ENCODE data around the gene DDX60. TPM values are rescaled to one million over a fixed set of nuclear protein-coding genes. Genes with fewer than 3 reads are reported as not detected.

The DDX60 gene
- total and polyA plus RNA-seq, 10 of the 15 experiments (the other 5 are each of a cell fraction or from before 2014, with no cell fraction given): 2.7 to 28.4 (median 6.3) TPM

GRCh38 chr4:168265327-168265726, 53.2 kb downstream of the DDX60 start:
- no peak overlapping the region for H2AFZ ChIP-seq (ENCODE audit: control insufficient read depth, low read depth, low read length)
- in situ Hi-C loops (cut with MboI) (no loop called here), intact Hi-C loops (cut with micrococcal nuclease; ENCODE audit: unreplicated experiment) (no loop called here)
- no peak for ATAC-seq
- no peaks in the 10 kb centered on the region for H3K4me1 ChIP-seq (ENCODE audit: control insufficient read depth, insufficient read depth, low read length)
- H3K36me3 ChIP-seq (ENCODE audit: control insufficient read depth in 2 of 2, insufficient read depth in 2 of 2, low read length in 1 of 2): peaks cover 0 to under 1% of the 10 kb centered on the region in 2 experiments; a peak in 1 of 4 replicates
- no peak overlapping the region for H3K4me2 ChIP-seq (ENCODE audit: control insufficient read depth, insufficient read depth)
- DNase-seq (ENCODE audit: low read depth, low spot score): no peak
- POLR2A ChIA-PET: interaction anchor here (0.6 kb wide), 1 partner anchor 1344 kb away, joined by 3 read pairs; no protein-coding TSS in a partner anchor
- CTCF ChIA-PET: interaction anchor here (0.5 kb wide), 1 partner anchor 743 kb away, joined by 3 read pairs; no protein-coding TSS in a partner anchor
- no peaks in the 10 kb centered on the region for H4K20me1 ChIP-seq (ENCODE audit: control insufficient read depth, insufficient read depth)
- WGBS (ENCODE audit: insufficient coverage, insufficient replicate concordance, low lambda C conversion rate, missing lambda C conversion rate): 57% methylated on average over 1 of the region's 1 CpG
- no peak overlapping the region for H3K9ac ChIP-seq (ENCODE audit: control insufficient read depth, insufficient read depth, low read length)
- no TSS peak for BruUV-seq (replicated peaks)
- no peaks in the 10 kb centered on the region for H3K27me3 ChIP-seq (replicated peaks in 1 of 2; ENCODE audit: control insufficient read depth in 2 of 2, insufficient read depth in 2 of 2, low read length in 1 of 2)
- RAD21 ChIA-PET (ENCODE audit: unreplicated experiment): no interaction called here
- SMC1A ChIA-PET (ENCODE audit: uncharacterized antibody, unreplicated experiment): no interaction called here
- H3K27ac ChIP-seq (ENCODE audit: control insufficient read depth, insufficient read depth): no peak overlapping the region
- no peak overlapping the region for H3K4me3 ChIP-seq
- FAIRE-seq: no peak
- H3K9me3 ChIP-seq (replicated peaks; ENCODE audit: control insufficient read depth, insufficient read depth, low read length): no peaks in the 10 kb centered on the region
- H3K79me2 ChIP-seq (ENCODE audit: control insufficient read depth, insufficient read depth, low read length): no peaks in the 10 kb centered on the region
- TF ChIP-seq E2F4 (IDR thresholded peaks at IDR 0.05; ENCODE audit: low read depth, low read length) (no peak), MLLT1 (IDR thresholded peaks at IDR 0.05) (no peak)

GRCh38 chr4:168264903-168265302, 53.6 kb downstream of the DDX60 start:
- H3K79me2 ChIP-seq (ENCODE audit: control insufficient read depth, insufficient read depth, low read length): no peaks in the 10 kb centered on the region
- H3K9ac ChIP-seq (ENCODE audit: control insufficient read depth, insufficient read depth, low read length): no peak overlapping the region
- no peaks in the 10 kb centered on the region for H4K20me1 ChIP-seq (ENCODE audit: control insufficient read depth, insufficient read depth)
- ChIA-PET SMC1A (ENCODE audit: uncharacterized antibody, unreplicated experiment) (no interaction called here), RAD21 (ENCODE audit: unreplicated experiment) (no interaction called here), CTCF (interaction anchor here (0.5 kb wide), 1 partner anchor 743 kb away, joined by 3 read pairs; no protein-coding TSS in a partner anchor), POLR2A (no interaction called here)
- H3K9me3 ChIP-seq (replicated peaks; ENCODE audit: control insufficient read depth, insufficient read depth, low read length): no peaks in the 10 kb centered on the region
- no peaks in the 10 kb centered on the region for H3K27me3 ChIP-seq (replicated peaks in 1 of 2; ENCODE audit: control insufficient read depth in 2 of 2, insufficient read depth in 2 of 2, low read length in 1 of 2)
- H3K4me2 ChIP-seq (ENCODE audit: control insufficient read depth, insufficient read depth): no peak overlapping the region
- peaks cover 0 to 2% of the 10 kb centered on the region in 2 experiments; a peak in 1 of 4 replicates for H3K36me3 ChIP-seq (ENCODE audit: control insufficient read depth in 2 of 2, insufficient read depth in 2 of 2, low read length in 1 of 2)
- H3K4me1 ChIP-seq (ENCODE audit: control insufficient read depth, insufficient read depth, low read length): no peaks in the 10 kb centered on the region
- H3K27ac ChIP-seq (ENCODE audit: control insufficient read depth, insufficient read depth): no peak overlapping the region
- no peak for DNase-seq (ENCODE audit: low read depth, low spot score)
- no TSS peak for BruUV-seq (replicated peaks)
- intact Hi-C loops (cut with micrococcal nuclease; ENCODE audit: unreplicated experiment): no loop called here
- ATAC-seq: no peak
- WGBS (ENCODE audit: insufficient coverage, insufficient replicate concordance, low lambda C conversion rate, missing lambda C conversion rate): 79% methylated on average over 3 of the region's 3 CpGs
- H2AFZ ChIP-seq (ENCODE audit: control insufficient read depth, low read depth, low read length): no peak overlapping the region
- no peak overlapping the region for H3K4me3 ChIP-seq
- FAIRE-seq: no peak
- in situ Hi-C loops (cut with MboI): no loop called here
- TF ChIP-seq RAD51 (IDR thresholded peaks at IDR 0.05) (no peak), REST (IDR thresholded peaks at IDR 0.05; ENCODE audit: low read depth, low read length) (no peak), EZH2 (IDR thresholded peaks at IDR 0.05; ENCODE audit: borderline replicate concordance, control insufficient read depth, low read depth, low read length) (no peak), EED (IDR thresholded peaks at IDR 0.05; ENCODE audit: low read depth) (no peak), USF1 (IDR thresholded peaks at IDR 0.05; ENCODE audit: borderline replicate concordance, extremely low read length, insufficient read depth, low read depth, low read length) (no peak), IRF4 (IDR thresholded peaks at IDR 0.05; ENCODE audit: low read depth, low read length) (no peak), MTA2 (IDR thresholded peaks at IDR 0.05; ENCODE audit: low read depth) (no peak), ZSCAN29 (IDR thresholded peaks at IDR 0.05) (no peak)
